NCI-H128 (cell line): ENCODE measurements around the gene DCUN1D1.
A peak's percentile ranks its signal among the peaks of the same experiment; 100 is the strongest.
"Not testable (repeated sequence)": the region's sequence is repeated elsewhere in the genome, so short reads cannot be mapped to it uniquely, and the experiment has no call there.

Experiments
- DNase-seq: peaks from one replicate; lab custom pipeline; 2025; ENCODE audit not compliant: unreplicated experiment; lab: John Stamatoyannopoulos, UW

Gene DCUN1D1

GRCh38 chr3:182980204-182981037 is at the start of gene DCUN1D1:
DCUN1D1 (minus strand) TSS chr3:182980538; CDS start chr3:182980489, 49 bp downstream.
- peak; percentile 67 for DNase-seq

GRCh38 chr3:183028416-183028815 is 48.1 kb upstream of the DCUN1D1 start:
- DNase-seq, result no peak

GRCh38 chr3:183027276-183027675 is 46.9 kb upstream of the DCUN1D1 start:
- DNase-seq, result no peak

- DNase-seq, result no peak
These were observed 42.7 kb upstream of the DCUN1D1 start for GRCh38 chr3:183022936-183023516.

GRCh38 chr3:183018421-183019192 is 38.3 kb upstream of the DCUN1D1 start:
- no peak for DNase-seq

GRCh38 chr3:183015185-183015584 is 34.8 kb upstream of the DCUN1D1 start:
- DNase-seq, result no peak

GRCh38 chr3:183013856-183014255 is 33.5 kb upstream of the DCUN1D1 start:
- no peak for DNase-seq

- DNase-seq, result no peak
These were observed 32.7 kb upstream of the DCUN1D1 start for GRCh38 chr3:183013074-183013473.

- no peak for DNase-seq
These were observed 28.5 kb upstream of the DCUN1D1 start for GRCh38 chr3:183008800-183009199.

- no peak for DNase-seq
These were observed 28.0 kb upstream of the DCUN1D1 start for GRCh38 chr3:183008303-183008702.

GRCh38 chr3:183006396-183007002 is 26.2 kb upstream of the DCUN1D1 start:
- no peak for DNase-seq

GRCh38 chr3:182999767-183000166 is 19.4 kb upstream of the DCUN1D1 start:
- no peak for DNase-seq

- DNase-seq, result not testable (repeated sequence)
These were observed 13.3 kb upstream of the DCUN1D1 start for GRCh38 chr3:182993486-182994201.

GRCh38 chr3:182989566-182989965 is 9.2 kb upstream of the DCUN1D1 start:
- DNase-seq, result peak; percentile 59

- DNase-seq, result no peak
These were observed 5.7 kb upstream of the DCUN1D1 start for GRCh38 chr3:182986021-182986420.

- DNase-seq, result no peak
These were observed 3.5 kb upstream of the DCUN1D1 start for GRCh38 chr3:182983876-182984275.

- no peak for DNase-seq
These were observed 671 bp upstream of the DCUN1D1 start for GRCh38 chr3:182981038-182981380.

GRCh38 chr3:182979674-182980191 is 605 bp downstream of the DCUN1D1 start:
- DNase-seq, result peak; percentile 30

- peak; percentile 19 for DNase-seq
These were observed 1.1 kb downstream of the DCUN1D1 start for GRCh38 chr3:182979103-182979673.

GRCh38 chr3:182978387-182978786 is 2.0 kb downstream of the DCUN1D1 start:
- no peak for DNase-seq
